SU-DHL-6 (cell line): ENCODE results near the gene FNIP2.

Experiments used
- CTCF ChIP-seq: fragments of 200-600 bp; sonication (generic); IDR thresholded peaks from one replicate; pipeline ENCODE4 v1.5.1; 2017; ENCODE audit warnings: antibody characterized with exemption, mild to moderate bottlenecking, low read length, moderate library complexity; ENCODE audit not compliant: insufficient read depth, poor library complexity, severe bottlenecking
- EZH2phosphoT487 ChIP-seq: fragments of 200-600 bp; sonication (generic), shearing (Covaris generic); conservative IDR thresholded peaks from 2 replicates; pipeline ENCODE4 v1.6.1; 2018; ENCODE audit warnings: mild to moderate bottlenecking, antibody characterized with exemption, low read length, moderate library complexity, mixed read lengths

GRCh38 chr4:158854236-158854635 lies 85.4 kb downstream of the FNIP2 start:
- TF ChIP-seq EZH2phosphoT487 (no peak), CTCF (no peak)
